Loucy (cell line): ENCODE results near the gene GNB1L.
"Not testable (repeated sequence)": the region's sequence is repeated elsewhere in the genome, so short reads cannot be mapped to it uniquely, and the experiment has no call there.

Source experiments
- H2AFZ ChIP-seq: fragments of 200-600 bp; sonication (generic); 2 replicates; pipeline ENCODE4 v1.6.0; 2016; ENCODE audit warnings: antibody characterized with exemption, mild to moderate bottlenecking, low read length, moderate library complexity
- H3F3A ChIP-seq: fragments of 200-600 bp; 2 replicates; pipeline ENCODE4 v1.6.0; 2016; ENCODE audit warnings: antibody characterized with exemption, low read depth, mild to moderate bottlenecking
- H3K27me3 ChIP-seq: fragments of 200-600 bp; sonication (generic); 2 replicates; pipeline ENCODE4 v1.6.1; 2014; ENCODE audit warnings: low read length, mild to moderate bottlenecking; ENCODE audit not compliant: insufficient read depth, poor library complexity, severe bottlenecking
- H3K36me3 ChIP-seq: fragments of 200-600 bp; sonication (generic); 2 replicates; pipeline ENCODE4 v1.6.1; 2016; ENCODE audit warnings: low read length; ENCODE audit not compliant: insufficient read depth
- H3K4me1 ChIP-seq: fragments of 200-600 bp; sonication (generic); 2 replicates; pipeline ENCODE4 v1.5.1; 2014; ENCODE audit warnings: low read length, mild to moderate bottlenecking; ENCODE audit not compliant: insufficient read depth, poor library complexity, severe bottlenecking
- H3K4me2 ChIP-seq: fragments of 200-600 bp; sonication (generic); 2 replicates; pipeline ENCODE4 v1.6.0; 2014; ENCODE audit warnings: antibody characterized with exemption, low read length, low read depth, mild to moderate bottlenecking; ENCODE audit not compliant: poor library complexity, severe bottlenecking
- H3K4me3 ChIP-seq: fragments of 200-600 bp; sonication (generic); 2 replicates; pipeline ENCODE4 v1.5.1; 2014; ENCODE audit warnings: low read length, mild to moderate bottlenecking, mixed read lengths; ENCODE audit not compliant: poor library complexity, severe bottlenecking
- H3K79me2 ChIP-seq: fragments of 200-600 bp; sonication (generic); 2 replicates; pipeline ENCODE4 v1.6.1; 2014; ENCODE audit warnings: low read length; ENCODE audit not compliant: insufficient read depth
- H3K9ac ChIP-seq: fragments of 200-600 bp; sonication (generic); 2 replicates; pipeline ENCODE4 v1.6.0; 2014; ENCODE audit warnings: mild to moderate bottlenecking, low read depth, low read length, moderate library complexity; ENCODE audit not compliant: poor library complexity, severe bottlenecking
- H3K9me2 ChIP-seq: fragments of 200-600 bp; sonication (generic); replicated peaks from 2 replicates; pipeline ENCODE4 v1.6.1; 2016; ENCODE audit warnings: low read depth, low read length, mixed read lengths
- H3K9me3 ChIP-seq: fragments of 200-600 bp; sonication (generic); 2 replicates; pipeline ENCODE4 v1.6.1; 2014; ENCODE audit warnings: mild to moderate bottlenecking, antibody characterized with exemption, low read length, low read depth; ENCODE audit not compliant: insufficient read depth
- H4K20me1 ChIP-seq: fragments of 200-600 bp; sonication (generic); 2 replicates; pipeline ENCODE4 v1.6.0; 2014; ENCODE audit warnings: antibody characterized with exemption, low read length, mild to moderate bottlenecking; ENCODE audit not compliant: insufficient read depth, poor library complexity, severe bottlenecking
- CTCF ChIP-seq: fragments of 200-600 bp; sonication (generic); conservative IDR thresholded peaks from 2 replicates; pipeline ENCODE4 v1.5.1; 2014; ENCODE audit warnings: mild to moderate bottlenecking, antibody characterized with exemption, low read length
- EZH2phosphoT487 ChIP-seq: fragments of 200-600 bp; IDR thresholded peaks from 2 replicates; pipeline ENCODE4 v1.6.1; 2018; ENCODE audit warnings: antibody characterized with exemption, mild to moderate bottlenecking, moderate library complexity, borderline replicate concordance

The GNB1L gene

DNA sequence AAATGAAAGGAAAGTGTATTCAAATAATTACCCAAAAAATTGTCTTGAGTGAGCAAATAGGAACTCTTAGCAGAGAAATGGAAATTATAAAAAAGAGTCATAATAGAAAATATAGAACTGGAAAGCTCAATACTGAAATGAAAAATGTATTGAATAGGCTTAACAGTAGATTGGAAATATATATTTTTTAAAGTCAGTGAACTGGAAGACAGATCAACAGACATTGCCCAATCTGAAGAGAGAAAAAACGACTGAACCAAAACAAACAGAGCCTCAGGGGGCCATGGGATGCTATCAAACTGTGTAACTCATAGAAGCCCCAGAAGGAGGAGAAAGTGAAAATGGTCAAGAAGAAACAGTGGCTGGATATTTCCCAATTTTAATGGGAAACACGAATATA is 61.5 kb downstream of the GNB1L start:
- Histone ChIP-seq H4K20me1 (no peaks in the 10 kb centered on the region), H3K4me3 (no peak overlapping the region), H3K79me2 (no peaks in the 10 kb centered on the region), H3F3A (no peaks in the 10 kb centered on the region), H3K9me3 (no peaks in the 10 kb centered on the region), H3K9me2 (no peaks in the 10 kb centered on the region), H2AFZ (no peak overlapping the region), H3K27me3 (no peaks in the 10 kb centered on the region), H3K4me1 (no peaks in the 10 kb centered on the region), H3K4me2 (no peak overlapping the region), H3K36me3 (no peaks in the 10 kb centered on the region), H3K9ac (no peak overlapping the region)
- TF ChIP-seq EZH2phosphoT487 (no peak), CTCF (no peak)

GRCh38 chr22:19792383-19792896 is 62.2 kb downstream of the GNB1L start:
- not testable (repeated sequence) for H3K4me3 ChIP-seq, H3K4me2 ChIP-seq, H3K9me2 ChIP-seq, H3K9me3 ChIP-seq, H3F3A ChIP-seq, H3K9ac ChIP-seq, H3K79me2 ChIP-seq, H3K4me1 ChIP-seq, H4K20me1 ChIP-seq, H3K36me3 ChIP-seq, H2AFZ ChIP-seq, H3K27me3 ChIP-seq

- H3K27me3 ChIP-seq: no peaks in the 10 kb centered on the region
Measured at GRCh38 chr22:19791894-19792293, 62.8 kb downstream of the GNB1L start.

More at GRCh38 chr22:19791894-19792293, 62.8 kb downstream of the GNB1L start:
- Histone ChIP-seq H3K79me2 (no peaks in the 10 kb centered on the region), H3K36me3 (no peaks in the 10 kb centered on the region), H3K4me2 (no peak overlapping the region), H3K4me3 (no peak overlapping the region), H3K4me1 (no peaks in the 10 kb centered on the region), H4K20me1 (no peaks in the 10 kb centered on the region), H3K9me2 (no peaks in the 10 kb centered on the region), H3F3A (no peaks in the 10 kb centered on the region), H3K9me3 (no peaks in the 10 kb centered on the region), H2AFZ (no peak overlapping the region), H3K9ac (no peak overlapping the region)
- TF ChIP-seq EZH2phosphoT487 (no peak), CTCF (no peak)
